Muscle of back (tissue), 11 donors: ENCODE results near the gene RFX3. TPM values are rescaled to one million over a fixed set of nuclear protein-coding genes. Genes with fewer than 3 reads are reported as not detected.

ENCODE experiments used
- DNase-seq, 3 donors: peaks; one replicate each; pipeline versions ENCODE4 v3.0.0 to v3.0.0-alpha.2; 2013
- polyA plus RNA-seq, 10 donors: library from polyadenylated mRNA; unstranded; fragments of 120-200 nt; gene quantifications; one replicate each; pipeline ENCODE4 v1.2.1, GENCODE V29; 2013; ENCODE audit not compliant: insufficient read length in 10 of 10

The RFX3 gene
- polyA plus RNA-seq, 10 donors: 3.3 to 7.3 (median 5.7) TPM

GRCh38 chr9:3435732-3436131 is 90.1 kb downstream of the RFX3 start:
- DNase-seq: no peak

DNA sequence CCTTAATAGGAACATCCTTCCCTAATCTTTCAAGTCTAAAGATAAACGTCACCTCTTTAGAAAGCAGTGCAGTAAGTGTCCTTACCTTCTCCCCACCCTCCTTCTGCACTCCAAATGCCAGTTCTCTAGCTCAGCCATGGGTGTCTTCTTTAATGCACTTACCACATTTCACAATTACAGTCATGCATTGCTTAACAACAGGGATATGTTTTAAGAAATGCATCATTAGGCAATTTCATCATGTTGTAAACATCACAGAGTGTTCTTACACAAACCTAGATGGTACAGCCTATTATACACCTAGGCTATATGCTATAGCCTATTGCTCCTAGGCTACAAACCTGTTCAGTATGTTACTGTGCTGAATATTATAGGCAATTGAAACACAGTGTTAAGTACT is 91.2 kb downstream of the RFX3 start:
- DNase-seq: no peak

DNA sequence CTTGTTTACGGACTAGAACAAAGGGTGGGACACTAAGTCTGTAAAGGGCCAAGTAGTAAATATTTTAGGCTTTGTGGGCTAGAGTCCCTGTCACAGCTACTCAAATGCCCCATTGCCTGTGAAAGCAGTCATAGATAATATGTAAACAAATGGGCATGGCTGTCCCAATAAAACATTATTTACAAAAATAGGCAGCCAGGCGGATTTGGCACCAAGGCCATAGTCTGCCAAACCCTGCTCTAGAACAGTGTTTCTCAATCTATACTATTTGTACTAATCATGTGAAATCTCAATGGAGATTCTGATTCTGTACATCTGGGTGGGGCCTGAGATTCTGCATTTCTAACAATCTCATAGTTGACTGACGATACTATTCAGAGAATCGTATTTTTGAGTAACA is 92.0 kb downstream of the RFX3 start:
- no peak for DNase-seq

GRCh38 chr9:3433066-3433465 is 92.7 kb downstream of the RFX3 start:
- DNase-seq: no peak

DNA sequence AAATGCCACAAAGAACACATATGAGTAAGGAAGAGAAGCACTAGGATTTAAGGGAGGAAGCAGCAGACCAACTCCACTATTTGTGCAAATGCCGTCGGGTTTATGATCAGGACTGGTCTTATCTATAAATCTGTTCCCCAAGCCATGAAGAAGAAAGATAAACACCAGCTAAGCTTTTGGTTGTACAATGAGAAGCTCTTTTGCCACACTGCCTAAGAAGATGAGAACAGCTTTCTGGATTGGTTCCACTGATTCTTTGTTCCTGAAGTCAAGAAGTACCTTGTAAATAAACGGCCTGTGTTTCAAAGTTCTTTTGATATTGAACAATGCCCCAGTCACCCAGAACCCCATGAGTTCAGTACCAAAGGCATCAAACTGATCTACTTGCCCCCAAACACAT is 93.9 kb downstream of the RFX3 start:
- DNase-seq: no peak

DNA sequence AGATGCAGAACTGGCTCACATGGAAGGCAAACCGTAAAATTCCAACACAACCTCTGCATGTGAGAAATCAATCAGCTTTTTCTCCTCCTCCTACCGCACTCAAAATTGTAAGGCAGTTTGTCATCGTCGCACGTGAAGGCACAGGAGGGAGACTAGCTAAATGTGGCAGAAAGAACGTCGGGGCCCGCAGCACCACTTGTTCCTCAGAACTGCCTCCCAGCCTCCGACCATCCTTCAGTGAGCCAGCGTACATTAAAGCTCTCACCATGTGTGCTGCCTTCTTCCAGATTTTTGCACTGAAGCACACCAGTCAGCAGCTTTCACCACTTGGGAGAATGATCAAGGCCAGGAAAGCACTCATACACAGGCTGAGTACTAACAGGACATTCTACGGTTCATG is 105.9 kb downstream of the RFX3 start:
- peak in 2 of 3 donors; percentile 5 to 7 for DNase-seq

- no peak for DNase-seq
Measured at GRCh38 chr9:3415906-3416305, 109.9 kb downstream of the RFX3 start.

DNA sequence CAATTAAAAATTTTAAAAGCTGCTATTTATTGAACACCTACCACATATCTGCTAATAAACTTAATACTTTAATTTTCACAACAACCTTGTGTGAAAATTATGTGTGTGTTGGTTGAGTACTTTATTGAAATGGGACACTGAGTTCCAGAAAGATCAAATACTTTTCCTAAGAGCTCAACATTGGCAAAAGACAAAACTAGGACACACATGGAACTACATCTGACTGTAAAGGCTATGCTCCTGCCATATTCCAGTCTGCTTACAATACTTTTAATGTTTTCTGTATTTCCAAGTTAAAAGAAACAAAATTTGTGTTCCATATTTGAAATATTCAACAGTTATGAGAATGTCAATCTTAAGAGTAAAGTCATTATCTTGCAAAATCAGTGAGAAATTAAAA is 111.8 kb downstream of the RFX3 start:
- DNase-seq: no peak

DNA sequence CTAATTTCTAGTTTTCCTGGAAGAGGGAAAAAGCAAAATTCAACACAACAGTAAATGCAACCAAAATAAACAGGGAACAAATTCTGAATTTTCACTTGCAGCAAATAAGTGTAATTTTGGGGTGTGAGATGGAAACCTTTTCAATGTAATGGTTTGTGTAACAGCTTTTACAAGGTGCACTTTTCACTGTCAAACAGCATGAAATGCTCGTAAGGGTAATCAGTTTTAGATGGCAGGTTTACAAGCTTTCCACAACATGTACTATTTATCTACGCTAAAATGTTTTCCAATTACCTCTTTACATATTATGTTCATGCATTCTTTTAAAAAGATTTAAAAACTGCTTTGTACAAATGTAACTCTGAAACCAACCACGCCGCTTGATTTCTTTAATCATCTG is 115.3 kb downstream of the RFX3 start:
- DNase-seq: no peak

DNA sequence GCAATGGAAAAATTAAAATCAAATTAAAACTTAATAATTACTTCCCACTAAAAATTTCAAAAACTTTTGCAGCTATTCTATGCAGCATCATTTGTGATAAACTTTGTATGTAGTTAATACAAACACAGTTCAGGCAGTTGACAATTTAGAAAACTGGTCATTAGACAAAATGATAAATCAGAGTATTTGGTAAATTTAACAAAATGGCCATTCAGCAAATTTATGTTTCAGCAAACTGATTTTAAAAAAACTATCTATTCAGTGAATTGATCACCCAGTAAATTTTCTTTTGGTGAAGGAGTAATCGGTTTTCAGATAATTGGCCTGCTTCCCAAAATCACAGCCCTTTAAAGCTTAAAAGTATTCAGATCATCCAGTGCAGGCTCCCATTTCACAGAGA is 116.3 kb downstream of the RFX3 start:
- DNase-seq: no peak

- no peak for DNase-seq
Measured at GRCh38 chr9:3403315-3403714, 122.5 kb downstream of the RFX3 start.

- no peak for DNase-seq
Measured at GRCh38 chr9:3401221-3401954, 124.4 kb downstream of the RFX3 start.

- DNase-seq: peak in 1 of 3 donors; percentile 17
Measured at GRCh38 chr9:3398232-3398648, 127.6 kb downstream of the RFX3 start.

GRCh38 chr9:3397766-3398165 is 128.0 kb downstream of the RFX3 start:
- DNase-seq: no peak

GRCh38 chr9:3391414-3391813 is 134.4 kb downstream of the RFX3 start:
- DNase-seq: no peak

- DNase-seq: no peak
Measured at GRCh38 chr9:3386753-3387152, 139.0 kb downstream of the RFX3 start.

DNA sequence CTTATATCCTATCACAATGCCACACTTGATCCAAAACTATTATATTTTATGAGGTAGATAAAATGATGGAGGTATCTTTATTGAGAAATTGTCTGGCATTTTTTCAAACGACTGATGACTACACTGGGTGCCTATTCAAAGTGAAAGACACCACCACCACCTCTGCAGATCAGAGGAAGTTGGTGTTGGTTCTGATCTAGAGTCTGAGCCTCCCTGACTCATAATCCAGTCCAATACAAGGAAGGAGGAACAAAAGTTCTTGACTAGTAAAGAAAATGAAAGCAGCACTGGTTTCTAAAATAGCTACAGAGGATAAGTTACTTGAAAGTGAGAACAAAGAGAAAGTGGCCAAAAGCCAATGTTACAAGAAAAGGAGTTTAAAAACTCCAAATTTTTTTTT is 139.9 kb downstream of the RFX3 start:
- DNase-seq: no peak

- DNase-seq: no peak
Measured at GRCh38 chr9:3371842-3372241, 154.0 kb downstream of the RFX3 start.

DNA sequence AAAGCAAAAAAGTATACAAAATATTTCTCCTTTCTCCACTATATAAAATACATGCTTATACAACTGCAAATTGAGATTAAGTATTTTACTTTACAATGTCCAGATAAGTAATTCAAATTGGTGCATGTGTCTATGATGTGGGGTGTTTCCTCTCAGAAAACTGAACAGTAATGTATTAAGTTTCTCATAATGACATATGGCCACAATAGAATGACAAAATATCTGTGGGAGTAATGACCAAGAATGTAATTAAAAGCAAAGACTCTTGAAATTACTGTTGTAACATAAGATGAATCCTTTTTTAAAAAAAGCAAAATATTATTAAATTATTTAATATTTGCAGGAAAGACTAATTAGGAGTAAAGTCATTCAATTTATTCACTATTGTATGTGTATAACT is 155.1 kb downstream of the RFX3 start:
- no peak for DNase-seq

DNA sequence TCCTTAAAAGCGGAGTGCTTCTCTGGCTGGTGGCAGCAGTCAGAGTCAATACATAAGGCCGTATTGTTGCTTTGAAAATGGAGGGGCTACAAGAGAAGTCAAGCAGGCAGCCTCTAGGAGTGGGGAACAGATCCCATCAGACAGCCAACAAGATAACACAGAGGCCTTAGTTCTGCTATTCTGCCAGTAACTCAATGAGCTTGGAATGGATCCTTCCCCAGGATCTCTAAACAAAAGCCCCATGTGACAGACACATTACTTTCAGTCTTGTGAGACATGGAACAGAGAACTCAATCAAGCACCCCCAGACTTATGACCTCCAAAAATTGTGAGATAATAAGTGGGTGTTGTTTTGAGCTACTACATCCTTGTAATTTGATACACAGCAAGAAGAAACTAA is 158.6 kb downstream of the RFX3 start:
- DNase-seq: no peak

DNA sequence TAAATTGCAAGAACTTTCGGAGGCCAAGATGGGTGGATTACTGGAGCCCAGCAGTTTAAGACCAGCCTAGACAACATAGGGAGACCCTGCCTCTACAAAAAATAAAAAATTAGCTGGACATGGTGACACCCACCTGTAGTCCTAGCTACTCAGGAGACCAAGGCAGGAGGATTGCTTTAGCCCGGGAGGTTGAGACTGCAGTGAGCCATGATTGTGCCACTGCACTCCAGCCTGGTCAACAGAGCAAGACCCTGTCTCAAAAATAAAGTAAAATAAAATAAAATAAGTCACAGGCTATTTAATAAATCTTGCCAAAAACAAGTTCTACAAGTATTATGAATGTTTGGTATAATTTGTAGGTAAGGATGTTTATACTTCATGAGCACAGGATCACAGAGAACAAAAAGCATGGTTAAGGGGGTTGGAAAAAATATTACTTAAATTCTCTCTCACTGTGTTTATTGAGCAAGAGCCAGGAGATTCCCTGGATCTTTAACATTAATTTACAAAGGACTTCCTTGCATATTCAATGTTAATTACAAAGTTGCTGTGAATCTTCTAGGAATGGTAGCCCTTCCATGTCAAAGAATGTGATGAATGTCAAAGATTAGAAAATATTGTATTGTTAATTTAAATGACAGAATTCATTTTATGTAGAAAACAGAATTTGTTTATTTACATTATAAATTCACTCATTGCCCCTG is 164.0 kb downstream of the RFX3 start:
- no peak for DNase-seq

- no peak for DNase-seq
Measured at GRCh38 chr9:3361116-3361515, 164.7 kb downstream of the RFX3 start.

DNA sequence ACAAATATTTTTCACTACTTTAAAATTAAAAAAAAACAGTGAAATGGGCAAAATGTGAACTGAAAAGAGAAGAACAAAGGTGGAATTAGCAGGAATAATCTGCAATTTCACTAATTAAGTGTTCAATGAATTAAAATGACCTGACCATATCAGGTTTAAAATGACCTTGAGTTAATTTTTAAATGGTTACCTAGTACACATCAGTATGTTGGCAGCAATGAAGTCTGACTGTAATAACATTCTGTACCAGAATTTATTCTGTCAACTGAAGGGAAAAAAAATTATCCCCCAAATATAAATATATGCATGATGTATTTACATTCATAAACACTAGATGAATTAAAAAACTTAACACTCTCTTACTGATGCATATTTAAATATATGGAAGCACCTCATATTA is 165.6 kb downstream of the RFX3 start:
- no peak for DNase-seq

GRCh38 chr9:3359778-3360177 is 166.0 kb downstream of the RFX3 start:
- DNase-seq: no peak
